ENCODE measurements around the gene OTUD1.

The OTUD1 gene

GRCh38 chr10:23469596-23470237 is 30.8 kb downstream of the OTUD1 start:
- no peak for DNase-seq (ENCODE audit: low read depth in 2 of 2)

- no peak for DNase-seq (ENCODE audit: low read depth in 2 of 2)
These were observed 33.3 kb downstream of the OTUD1 start for GRCh38 chr10:23472181-23472580.

GRCh38 chr10:23474081-23474480 is 35.2 kb downstream of the OTUD1 start:
- no peak for DNase-seq (ENCODE audit: low read depth in 2 of 2)

GRCh38 chr10:23474626-23475025 is 35.8 kb downstream of the OTUD1 start:
- no peak for DNase-seq (ENCODE audit: low read depth in 2 of 2)

- no peak for DNase-seq (ENCODE audit: low read depth in 2 of 2)
These were observed 39.7 kb downstream of the OTUD1 start for GRCh38 chr10:23478570-23478969.

- DNase-seq (ENCODE audit: low read depth in 2 of 2): no peak
These were observed 41.1 kb downstream of the OTUD1 start for GRCh38 chr10:23479798-23480473.

GRCh38 chr10:23481363-23481961 is 42.6 kb downstream of the OTUD1 start:
- DNase-seq (ENCODE audit: low read depth in 2 of 2): no peak

GRCh38 chr10:23490115-23490514 is 51.2 kb downstream of the OTUD1 start:
- DNase-seq (ENCODE audit: low read depth in 2 of 2): no peak

Measured in stimulated activated CD4-positive, alpha-beta T cell treated with anti-CD3 and anti-CD28 coated beads, Interleukin-1b, Interleukin-23, amount 100 ng/mL, for 1 hour (primary cell).